GM12891 (cell line): Measurements from ENCODE around the gene FGD3.

Experiments used
- DNase-seq: peaks from one replicate; pipeline ENCODE4 v3.0.0; 2011; ENCODE audit warnings: low spot score; ENCODE audit not compliant: insufficient read length
- FAIRE-seq: peaks from 2 replicates; lab custom pipeline; 2011; peaks lifted over from hg19 to GRCh38; lab: Jason Lieb, UNC
- PAX5 ChIP-seq: IDR thresholded peaks from 2 replicates; pipeline ENCODE4 v1.6.1; 2011; ENCODE audit warnings: low read length, moderate library complexity, mild to moderate bottlenecking; ENCODE audit not compliant: insufficient read depth, severe bottlenecking
- POLR2A ChIP-seq: IDR thresholded peaks from 2 replicates; pipeline ENCODE4 v1.6.1; 2011; ENCODE audit warnings: low read depth, low read length, control low read depth
- POLR2AphosphoS5 ChIP-seq: IDR thresholded peaks from 2 replicates; pipeline ENCODE4 v1.6.1; 2011; ENCODE audit warnings: low read depth, low read length, control low read depth
- POU2F2 ChIP-seq: IDR thresholded peaks from 2 replicates; pipeline ENCODE4 v1.6.1; 2011; ENCODE audit warnings: low read depth, mild to moderate bottlenecking, control low read depth, low read length, moderate library complexity
- SPI1 ChIP-seq: IDR thresholded peaks from 2 replicates; pipeline ENCODE4 v1.6.1; 2011; ENCODE audit warnings: low read depth, low read length, control low read depth
- TAF1 ChIP-seq: IDR thresholded peaks from 2 replicates; pipeline ENCODE4 v1.6.1; 2011; ENCODE audit warnings: low read depth, low read length, control low read depth

The FGD3 gene

DNA sequence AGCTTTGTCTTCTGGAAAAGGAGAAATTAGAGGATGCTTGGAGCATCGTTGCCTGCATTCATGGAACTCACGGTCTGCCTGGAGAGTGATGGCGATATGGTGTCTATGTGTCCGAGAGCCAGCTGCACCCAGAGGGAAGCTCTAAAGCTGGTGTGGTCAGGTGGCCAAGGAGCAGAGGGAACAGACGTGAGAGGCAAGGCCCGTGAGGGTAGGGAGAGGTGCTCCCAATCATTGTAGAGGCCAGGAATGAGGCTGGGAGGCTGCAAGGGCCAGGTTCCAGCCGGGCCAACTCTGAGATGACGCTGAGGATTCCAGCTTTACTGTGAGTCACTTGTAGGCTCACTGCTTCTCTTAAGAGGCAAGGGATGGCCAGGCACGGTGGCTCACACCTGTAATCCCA is 7.6 kb downstream of the FGD3 start:
- FAIRE-seq (no peak), DNase-seq (no peak)
- TF ChIP-seq TAF1, result no peak
- no peak for TF ChIP-seq POU2F2
- TF ChIP-seq POLR2A, result no peak

DNA sequence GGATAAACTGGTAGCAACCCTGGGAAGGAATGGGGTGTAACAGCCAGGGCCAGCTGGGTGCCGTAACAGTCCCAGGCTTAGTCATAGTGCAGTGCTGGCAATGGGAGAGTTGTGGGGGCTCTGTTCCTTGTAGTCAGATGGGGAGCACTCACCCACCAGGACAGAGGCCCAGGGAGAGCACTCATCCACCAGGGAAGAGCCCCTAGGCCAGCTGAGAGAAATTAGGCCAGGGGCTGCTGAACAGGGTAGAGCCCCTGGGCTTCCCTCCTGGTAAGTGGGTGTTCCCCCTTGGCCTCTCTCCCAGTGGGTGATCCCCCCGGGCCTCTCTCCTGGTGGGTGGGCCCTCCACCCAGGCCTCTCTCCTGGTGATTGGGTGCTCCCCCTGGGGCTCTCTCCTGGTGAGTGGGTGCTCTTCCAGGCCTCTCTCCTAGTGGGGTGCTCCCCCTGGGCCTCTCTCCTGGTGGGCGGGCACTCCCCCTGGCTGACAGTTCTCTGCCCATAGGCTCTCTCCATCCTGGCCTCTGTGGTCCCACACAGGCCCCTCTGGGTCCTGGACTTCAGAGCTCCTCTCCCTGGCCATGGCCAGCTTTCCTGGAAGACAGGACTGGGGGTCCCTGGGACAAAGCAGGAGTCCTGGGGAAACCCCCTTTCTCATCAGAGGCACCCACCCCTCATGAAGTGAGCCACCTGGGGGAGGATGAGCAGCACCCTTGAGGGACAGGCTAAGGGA is 13.4 kb downstream of the FGD3 start:
- no peak for TF ChIP-seq POU2F2
- no peak for TF ChIP-seq PAX5
- no peak for TF ChIP-seq TAF1
- no peak for TF ChIP-seq SPI1
- TF ChIP-seq POLR2AphosphoS5, result no peak
- TF ChIP-seq POLR2A, result no peak
- DNase-seq (no peak), FAIRE-seq (no peak)

DNA sequence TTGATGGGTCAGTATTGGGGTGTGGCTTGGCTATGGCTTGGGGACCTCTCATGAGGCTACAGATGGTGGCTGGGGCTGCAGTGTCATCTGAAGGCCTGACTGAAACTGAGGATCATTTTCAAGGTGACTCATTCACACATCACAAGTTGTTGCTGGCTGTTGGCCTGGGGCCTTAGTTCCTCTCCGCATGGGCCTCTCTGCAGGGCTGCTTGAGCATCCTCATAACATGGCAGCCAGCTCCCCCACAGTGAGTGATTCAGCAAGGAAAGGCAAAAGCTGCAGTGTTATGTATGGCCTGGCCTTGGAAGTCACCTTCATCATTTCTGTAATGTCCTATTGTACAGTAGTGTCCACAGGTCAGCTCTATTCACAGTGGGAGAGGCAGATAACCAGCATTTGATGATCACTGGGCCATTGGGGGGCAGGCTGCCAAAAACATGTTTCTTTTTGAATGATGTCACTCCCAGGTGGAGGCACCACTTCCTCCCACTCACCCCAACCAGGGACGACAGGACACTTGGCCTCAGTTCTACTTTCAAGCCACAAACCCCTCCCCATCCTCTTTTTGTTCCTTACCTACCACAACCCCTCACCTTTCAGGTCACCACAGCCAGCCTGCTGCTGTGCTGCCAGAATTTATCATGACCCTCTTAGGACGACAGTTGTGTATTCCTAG is 14.4 kb downstream of the FGD3 start:
- TF ChIP-seq SPI1, result peak; percentile 65
- TF ChIP-seq TAF1, result no peak
- FAIRE-seq (peak; percentile 87), DNase-seq (no peak)

DNA sequence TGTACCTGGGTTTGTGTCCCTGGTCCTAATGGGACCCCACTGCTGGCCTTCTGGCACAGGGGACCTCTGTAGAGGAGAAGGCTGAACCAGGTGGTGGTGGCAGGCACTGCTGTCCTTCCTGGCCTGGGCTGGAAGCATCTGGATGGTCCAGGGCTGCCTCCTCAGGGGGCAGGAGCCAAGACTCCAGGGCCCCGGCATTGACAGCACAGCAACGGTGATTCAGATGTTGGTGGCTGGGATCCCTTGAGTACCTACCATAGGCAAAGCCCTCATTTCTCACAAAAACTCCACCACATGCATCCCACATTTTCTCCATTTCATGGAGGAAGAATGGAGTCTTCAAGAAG is 15.0 kb downstream of the FGD3 start:
- FAIRE-seq (no peak), DNase-seq (no peak)
- TF ChIP-seq SPI1 (no peak), POLR2A (no peak), PAX5 (no peak), TAF1 (no peak)

DNA sequence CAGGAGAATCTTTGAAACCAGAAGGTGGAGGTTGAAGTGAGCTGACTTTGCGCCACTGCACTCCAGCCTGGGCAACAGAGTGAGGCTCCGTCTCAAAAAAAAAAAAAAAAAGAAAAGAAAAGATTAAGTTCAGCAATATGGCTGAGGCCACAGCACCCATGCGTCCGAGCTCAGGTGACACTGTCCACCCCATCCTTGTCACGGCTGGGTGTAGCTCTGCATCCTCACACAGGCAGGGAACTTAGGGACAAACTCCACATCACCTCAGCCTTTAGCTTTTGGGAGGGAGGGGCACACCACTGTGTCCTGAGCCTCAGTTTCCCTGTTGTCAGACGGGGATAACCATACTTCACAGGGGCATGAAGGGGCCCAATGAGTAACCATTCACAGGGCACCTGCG is 15.5 kb downstream of the FGD3 start:
- TF ChIP-seq TAF1, result no peak
- no peak for TF ChIP-seq POU2F2
- TF ChIP-seq POLR2A, result no peak
- TF ChIP-seq POLR2AphosphoS5, result no peak
- TF ChIP-seq SPI1, result no peak
- no peak for TF ChIP-seq PAX5

DNA sequence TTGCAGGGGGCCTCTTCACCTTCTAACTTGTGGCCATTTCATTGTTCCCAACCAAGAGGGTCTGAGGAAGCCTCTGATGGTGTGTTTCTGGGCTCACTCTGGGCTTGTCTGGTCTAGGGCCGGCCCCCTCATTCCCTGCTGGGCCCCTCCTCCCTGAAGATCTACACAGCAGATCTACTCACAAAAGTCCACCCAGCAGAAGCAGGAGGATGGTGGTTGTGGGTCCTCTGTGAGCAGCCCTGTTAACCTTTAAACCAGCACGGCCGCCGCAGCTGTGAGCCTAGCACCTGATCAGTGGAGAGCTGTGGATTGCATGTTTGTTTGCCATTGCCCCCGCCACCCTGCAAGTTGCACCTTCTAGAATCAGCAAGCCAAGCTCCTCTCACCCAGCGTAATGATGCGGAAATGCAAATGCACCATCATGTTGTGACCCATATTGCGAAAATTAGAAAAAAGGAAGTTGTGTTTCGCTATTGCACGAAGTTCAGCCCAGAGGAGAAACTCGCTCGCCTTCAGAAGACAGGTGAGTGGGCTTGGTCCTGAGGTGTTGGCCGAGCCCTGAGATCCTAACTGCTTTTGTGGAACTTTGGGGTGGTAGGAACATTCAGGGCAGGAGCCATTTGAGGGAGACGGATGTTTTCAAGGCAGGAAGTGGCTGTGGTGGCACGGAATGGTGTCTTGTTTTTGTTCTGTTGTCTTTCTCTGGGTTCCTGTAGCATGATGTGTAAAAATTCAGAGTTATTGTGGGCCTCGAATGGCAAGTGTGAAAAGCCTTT is 16.7 kb downstream of the FGD3 start:
- FAIRE-seq, result peak; percentile 99

More for the DNA sequence above, 15.5 kb downstream of the FGD3 start:
- FAIRE-seq (no peak), DNase-seq (no peak)

DNA sequence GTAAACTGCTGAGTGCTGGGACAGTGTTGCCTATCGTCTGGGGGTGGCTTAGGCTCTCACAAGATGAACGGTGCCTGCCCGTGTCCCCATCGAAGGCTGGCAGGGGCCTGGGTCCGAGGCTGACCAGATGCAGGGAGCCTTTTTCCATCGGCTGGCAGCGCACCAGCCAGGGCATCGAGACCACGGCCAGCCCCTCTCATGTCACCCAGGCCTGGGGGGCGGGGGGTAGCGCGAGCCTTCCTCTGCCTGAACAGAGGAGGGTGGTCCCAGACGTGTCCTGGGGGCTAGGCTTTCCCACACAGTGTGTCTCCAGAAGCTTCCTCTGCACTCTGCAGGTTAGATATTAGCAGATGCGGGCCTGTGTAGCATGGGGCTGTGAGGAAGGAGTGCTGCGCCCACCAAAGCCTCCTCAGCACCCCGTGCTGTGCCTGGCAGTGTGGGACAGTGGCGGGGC is 17.3 kb downstream of the FGD3 start:
- no peak for DNase-seq
- no peak for TF ChIP-seq SPI1
- no peak for TF ChIP-seq PAX5
- TF ChIP-seq TAF1, result no peak
- TF ChIP-seq POU2F2, result no peak
- TF ChIP-seq POLR2A, result no peak
- TF ChIP-seq POLR2AphosphoS5, result no peak
- no peak for FAIRE-seq

More for the DNA sequence above, 16.7 kb downstream of the FGD3 start:
- TF ChIP-seq POU2F2, result peak; percentile 99
- peak; percentile 71; the same call in 1 of the 2 replicates for TF ChIP-seq POLR2A
- TF ChIP-seq PAX5, result no peak
- TF ChIP-seq TAF1, result peak; percentile 70
- TF ChIP-seq SPI1, result peak; percentile 64
- TF ChIP-seq POLR2AphosphoS5, result peak; percentile 65
- no peak for DNase-seq

DNA sequence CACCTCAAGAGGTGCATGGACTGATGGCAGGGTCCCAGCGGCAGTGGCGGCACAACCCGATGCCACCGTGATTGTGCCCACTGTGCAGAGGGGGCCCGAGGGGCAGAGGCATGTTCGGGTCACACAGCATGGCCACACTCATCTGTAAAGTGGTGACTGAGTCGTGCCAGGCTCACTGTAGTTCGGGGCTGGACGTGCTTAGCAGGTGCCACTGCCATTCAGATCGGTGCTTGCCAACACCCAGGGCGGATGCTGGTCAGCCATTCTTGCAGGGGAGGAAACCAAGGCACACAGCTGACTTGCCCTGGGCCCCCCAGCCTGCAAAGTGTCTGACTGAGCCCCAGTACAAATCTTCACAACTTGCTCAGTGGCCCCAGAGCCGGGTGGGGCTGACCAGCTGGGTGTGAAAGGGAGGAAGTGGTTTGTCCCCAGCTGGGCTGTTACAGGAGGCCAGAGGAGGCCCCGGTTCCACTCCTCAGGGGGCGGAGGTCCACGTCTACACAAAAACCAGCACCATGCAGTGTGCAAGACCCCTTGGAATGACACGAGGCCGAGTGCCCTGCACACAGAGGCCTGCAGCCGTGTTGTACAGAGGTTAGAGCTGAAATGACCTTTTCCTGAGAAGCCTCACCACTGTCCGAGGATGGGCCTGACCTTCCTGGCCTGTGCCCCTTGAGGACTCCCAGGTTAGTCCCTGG is 17.9 kb downstream of the FGD3 start:
- FAIRE-seq (peak; percentile 91), DNase-seq (no peak)
- TF ChIP-seq SPI1 (peak; percentile 72), POLR2A (no peak)

DNA sequence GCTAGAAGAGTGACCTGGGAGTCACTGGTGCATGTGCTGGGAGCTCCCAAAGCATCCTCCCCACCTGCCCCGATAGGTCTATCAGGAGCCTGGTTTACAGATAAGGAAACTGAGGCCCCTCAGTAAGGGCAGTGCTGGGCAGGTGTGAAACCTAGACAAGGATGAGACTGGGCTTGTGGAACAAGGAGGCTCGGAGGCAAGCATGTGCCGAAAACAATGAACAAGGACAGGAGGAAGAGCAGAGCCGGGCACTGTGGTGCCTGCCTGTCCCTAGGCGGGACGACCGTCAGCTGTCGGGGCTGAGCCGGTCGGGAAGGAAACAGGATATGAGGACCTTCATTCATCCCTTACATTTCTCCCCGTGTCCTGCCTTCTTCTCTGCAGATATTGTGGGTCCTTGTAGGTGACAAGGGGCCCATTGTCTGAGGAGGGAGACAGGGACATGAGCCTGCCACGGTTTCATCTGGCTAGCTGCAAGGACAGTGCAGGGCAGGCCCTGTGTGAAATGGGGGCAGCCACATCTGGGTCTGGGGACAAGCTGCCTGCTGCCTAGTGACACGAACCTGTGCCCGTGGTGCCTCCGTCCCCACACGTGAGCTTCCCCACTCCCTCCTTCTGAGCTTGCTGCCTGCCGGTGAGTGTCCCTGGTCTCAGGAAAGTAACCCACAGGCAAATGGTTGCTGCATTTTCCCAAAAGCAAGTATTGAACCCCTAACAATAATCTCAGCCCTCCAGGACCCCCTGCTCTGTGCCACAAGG is 18.6 kb downstream of the FGD3 start:
- no peak for FAIRE-seq
- DNase-seq, result no peak
- TF ChIP-seq PAX5, result no peak
- TF ChIP-seq POLR2A, result no peak
- TF ChIP-seq SPI1, result no peak
- TF ChIP-seq TAF1, result no peak
- no peak for TF ChIP-seq POLR2AphosphoS5
- TF ChIP-seq POU2F2, result no peak
